GM18505 (cell line): ENCODE results near the gene PRSS12.
"Not testable (repeated sequence)": the region's sequence is repeated elsewhere in the genome, so short reads cannot be mapped to it uniquely, and the experiment has no call there.

Experiments used
- ATAC-seq: cut with Tn5 transposase; IDR thresholded peaks from one replicate; pipeline ENCODE4 v1.9.1; 2021; ENCODE audit not compliant: unreplicated experiment
- POLR2A ChIP-seq: IDR thresholded peaks from 4 replicates; pipeline ENCODE4 v1.6.1; 2011; ENCODE audit warnings: borderline replicate concordance; ENCODE audit not compliant: insufficient read depth, insufficient read length; ENCODE audit errors: extremely low read depth

PRSS12 gene

DNA sequence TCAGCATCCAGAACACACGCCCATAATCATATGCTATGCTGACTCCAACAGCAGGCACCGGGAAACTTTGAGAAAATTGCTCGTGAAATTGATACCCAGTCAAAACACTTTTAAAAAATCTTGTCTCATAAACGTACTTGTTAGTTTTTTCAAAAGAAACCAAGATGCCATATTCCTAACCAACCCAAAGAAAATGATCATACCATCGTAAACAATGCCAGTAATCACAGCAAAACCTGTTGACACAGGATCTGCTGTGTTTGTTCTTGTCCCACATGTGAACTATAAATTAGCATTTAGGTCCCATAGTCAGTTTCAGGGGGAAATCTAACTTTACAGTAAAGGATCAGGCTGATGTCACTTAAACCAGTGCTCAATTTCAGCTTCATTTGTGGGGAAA, 23.0 kb downstream of the PRSS12 start:
- TF ChIP-seq POLR2A, result no peak
- ATAC-seq, result no peak

DNA sequence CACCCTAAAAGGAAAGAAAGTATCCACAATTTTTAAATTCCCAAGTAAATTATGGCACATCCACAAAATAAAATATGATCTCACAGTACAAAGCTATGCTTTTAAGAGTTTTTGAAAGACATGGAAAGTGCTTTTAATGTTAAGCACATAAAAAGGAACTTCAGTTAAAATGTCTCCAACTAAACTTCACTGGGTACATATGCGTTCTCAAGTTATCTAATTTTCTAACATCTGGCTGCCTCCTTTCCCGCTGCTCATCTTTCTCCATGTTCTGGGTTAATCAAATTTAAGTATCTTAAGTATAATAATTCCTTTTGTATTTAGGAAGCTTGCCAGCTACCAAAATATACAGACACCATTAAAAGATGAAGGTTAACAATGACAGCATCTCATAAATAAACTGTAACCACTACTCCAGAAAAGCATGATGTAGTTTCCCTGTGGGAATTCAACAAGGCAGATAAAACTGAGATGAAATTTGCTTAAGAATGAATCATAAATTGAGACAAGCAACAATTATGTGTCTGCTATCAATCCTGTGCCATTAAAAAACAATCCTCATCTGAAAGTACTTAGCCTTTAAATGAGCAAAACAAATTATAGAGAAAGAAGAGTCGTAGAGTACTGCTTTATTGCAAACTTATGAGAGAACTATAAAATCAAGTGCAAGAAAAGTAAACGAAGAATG, 25.1 kb downstream of the PRSS12 start:
- TF ChIP-seq POLR2A, result no peak
- ATAC-seq, result no peak

DNA sequence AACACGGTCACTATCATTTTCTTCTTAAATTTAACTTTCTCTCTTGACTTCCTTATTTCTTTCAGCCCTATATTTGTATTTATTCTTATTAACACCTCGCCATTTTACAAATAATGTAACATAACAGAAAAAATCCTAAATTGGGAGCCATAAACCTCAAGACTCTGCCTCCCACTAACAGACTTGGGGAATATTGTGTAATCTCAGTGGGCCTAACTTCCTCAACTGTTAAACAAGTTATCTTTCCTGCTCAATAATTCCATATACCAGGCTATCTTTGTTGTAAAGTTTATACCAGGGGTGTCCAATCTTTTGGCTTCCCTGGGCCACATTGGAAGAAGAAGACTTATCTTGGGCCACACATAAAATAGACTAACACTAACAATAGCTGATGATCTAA, 26.2 kb downstream of the PRSS12 start:
- no peak for ATAC-seq
- no peak for TF ChIP-seq POLR2A

DNA sequence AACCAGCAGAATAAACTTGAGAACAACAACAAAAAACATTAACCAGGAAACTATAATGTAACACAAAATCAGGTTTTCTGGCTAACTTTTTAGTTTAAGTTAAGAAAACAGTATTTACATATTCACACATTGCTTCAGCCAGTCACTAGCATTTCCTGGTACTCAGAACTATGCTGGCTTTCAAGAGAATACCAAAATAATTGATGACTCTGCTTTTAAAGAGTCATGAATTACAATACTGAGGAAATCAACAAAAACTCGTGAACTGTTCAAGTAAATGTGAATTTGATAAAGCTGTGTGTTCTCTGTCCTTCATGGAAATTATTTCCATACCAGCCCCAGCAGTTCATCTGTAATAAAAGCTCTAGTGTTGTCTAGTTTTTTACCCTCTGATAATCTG, 27.4 kb downstream of the PRSS12 start:
- TF ChIP-seq POLR2A, result no peak
- ATAC-seq, result no peak

DNA sequence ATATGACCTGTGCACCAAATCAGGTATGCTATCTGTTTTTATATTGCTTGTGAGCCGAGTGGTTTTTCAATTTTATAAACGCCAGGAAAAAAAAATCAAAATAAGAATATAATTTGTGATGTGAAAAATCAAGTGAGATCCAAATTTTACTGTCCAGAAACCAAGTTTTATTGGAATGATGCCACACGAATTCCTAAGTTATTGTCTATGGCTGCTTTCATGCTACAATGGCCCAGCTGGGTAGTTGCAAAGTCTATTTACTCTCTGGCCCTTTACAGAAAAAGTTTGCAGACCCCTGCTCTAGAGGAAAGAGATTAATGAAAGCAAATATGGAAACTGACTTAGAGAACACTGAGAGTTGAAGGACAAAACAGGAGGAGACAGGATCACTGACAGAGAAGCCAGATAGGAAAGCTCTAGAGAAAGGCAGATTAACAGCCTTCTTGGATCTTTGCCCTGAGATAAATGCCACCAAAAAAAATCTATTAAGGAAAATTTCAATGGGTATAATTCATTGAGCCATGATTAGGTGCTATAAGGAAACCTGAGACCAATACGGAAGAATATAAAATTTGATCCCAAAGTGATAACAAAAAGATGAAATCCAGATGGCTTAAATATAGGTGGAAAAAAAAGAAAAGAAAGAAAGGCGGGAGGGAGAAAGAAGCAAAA, 29.8 kb downstream of the PRSS12 start:
- no peak for TF ChIP-seq POLR2A
- ATAC-seq, result no peak

DNA sequence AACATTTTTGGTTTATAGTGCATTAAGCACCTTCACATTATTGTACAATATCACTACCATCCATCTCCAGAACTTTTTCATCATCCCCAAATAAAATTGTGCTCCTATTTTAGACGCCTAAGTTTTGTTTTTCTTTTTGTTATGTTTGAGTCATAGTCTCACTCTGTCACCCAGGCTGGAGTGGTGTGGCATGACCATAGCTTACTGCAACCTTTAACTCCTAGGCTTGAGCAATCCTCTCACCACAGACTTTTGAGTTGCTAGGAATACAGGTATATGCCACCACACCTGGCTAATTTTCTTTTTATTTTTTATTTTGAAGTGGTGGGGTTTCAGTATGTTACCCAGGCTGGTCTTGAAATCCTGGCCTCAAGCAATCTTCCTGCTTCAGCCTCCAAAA, 33.9 kb downstream of the PRSS12 start:
- ATAC-seq, result no peak
- TF ChIP-seq POLR2A, result no peak

DNA sequence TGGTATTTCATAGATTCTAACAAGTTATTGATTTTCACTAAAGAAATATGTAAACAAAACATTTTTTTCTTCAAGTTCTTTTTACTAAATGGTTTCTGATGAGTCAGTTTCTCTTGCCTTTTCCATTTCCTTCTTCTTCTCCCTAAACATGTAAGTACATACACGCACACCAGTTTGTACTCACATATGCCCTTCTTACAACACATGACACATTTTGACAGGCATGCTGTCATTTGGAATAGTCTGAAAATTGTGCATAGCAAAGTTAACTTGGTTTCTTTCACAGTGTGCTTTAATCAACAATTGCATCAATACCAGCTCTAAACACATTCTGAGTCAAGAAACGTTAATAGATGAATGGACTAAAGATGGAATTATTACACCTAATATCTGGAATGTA, 35.1 kb downstream of the PRSS12 start:
- no peak for TF ChIP-seq POLR2A
- no peak for ATAC-seq

DNA sequence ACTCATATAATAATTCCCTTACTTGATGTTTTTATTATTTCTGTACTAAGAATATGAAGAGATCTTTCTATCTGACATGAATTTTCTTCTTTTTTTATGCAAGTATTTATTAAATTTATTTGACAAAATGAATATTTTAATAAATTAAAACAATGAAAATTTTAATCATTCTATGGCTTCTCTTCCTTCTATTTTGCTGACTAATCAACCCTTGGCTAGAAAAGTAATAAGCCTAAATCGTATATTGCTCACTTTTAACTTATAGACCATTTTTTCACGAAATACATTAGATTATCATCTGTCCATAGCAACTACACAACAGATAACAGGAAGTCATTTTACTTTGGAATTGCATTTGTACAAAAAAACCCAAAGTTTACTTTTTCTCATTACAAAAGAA, 38.6 kb downstream of the PRSS12 start:
- ATAC-seq, result no peak
- TF ChIP-seq POLR2A, result no peak

DNA sequence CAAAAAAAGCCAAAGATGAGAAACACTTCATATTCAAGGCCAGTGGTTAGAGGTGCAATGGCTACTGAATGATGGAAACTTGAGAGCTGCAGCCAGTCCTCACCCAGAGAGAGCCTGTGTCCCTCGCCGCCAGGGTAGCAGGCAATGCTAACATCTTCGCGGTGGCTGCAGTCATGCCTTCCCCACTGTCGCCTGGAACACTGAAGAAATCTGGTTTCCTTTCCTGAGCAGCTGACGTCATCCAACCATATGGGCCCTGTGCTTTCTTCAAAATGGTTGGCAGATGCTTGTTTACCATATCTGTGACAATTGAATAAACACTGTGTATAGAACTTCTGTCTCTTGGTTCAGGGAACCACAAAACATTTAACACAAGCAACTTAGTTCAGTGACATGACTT, 39.7 kb downstream of the PRSS12 start:
- TF ChIP-seq POLR2A, result no peak
- ATAC-seq, result no peak

DNA sequence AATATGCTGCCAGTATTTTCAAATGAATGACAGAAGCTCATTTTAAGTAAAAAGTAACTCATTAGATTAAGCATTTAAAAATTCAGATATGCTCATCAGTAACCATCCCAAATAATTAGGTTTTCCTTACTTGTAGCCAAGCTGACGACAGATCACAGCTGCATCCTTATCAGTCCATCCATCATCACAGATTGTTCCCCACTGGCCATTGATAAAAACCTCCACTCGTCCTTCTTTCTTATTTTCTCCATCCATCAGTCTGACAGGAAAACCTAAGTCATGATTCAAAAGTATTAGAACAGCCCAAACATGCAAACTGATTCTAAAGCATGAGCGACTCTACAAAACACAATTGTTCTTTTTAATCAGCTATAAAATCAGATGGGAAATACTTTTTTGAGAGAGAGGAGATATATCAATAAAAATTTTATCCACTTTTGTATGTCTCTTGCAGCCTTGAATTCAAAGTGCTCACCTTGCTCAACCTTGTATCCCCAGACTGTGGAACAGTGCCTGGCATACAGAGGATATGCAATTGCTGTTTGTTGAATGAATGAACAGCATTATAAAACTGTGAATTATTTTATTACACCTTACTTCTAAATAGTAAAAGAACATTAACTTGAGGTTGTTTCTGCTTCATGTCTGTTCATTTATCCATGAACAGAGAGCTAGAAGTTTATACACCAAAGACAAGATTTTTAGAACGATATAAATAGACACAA, 44.3 kb downstream of the PRSS12 start:
- TF ChIP-seq POLR2A, result no peak
- no peak for ATAC-seq

DNA sequence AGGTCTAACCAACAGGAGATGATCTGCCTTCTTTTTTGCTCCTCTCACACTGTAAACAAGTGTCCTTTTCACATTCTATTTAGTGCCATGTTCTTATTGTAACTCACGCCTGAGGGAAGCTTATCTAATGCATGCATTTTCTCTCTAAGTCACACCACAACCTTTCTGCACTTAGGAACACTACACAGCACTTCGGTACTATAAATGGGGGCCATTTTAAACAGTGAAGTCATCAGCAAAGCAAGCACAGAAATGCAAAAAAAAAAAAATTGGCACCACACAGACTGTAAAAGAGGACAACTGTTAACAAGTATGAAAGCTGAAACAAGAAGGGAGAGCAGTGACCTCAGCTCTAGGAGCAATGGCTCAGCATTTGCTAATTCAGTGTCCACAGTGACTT, 45.2 kb downstream of the PRSS12 start:
- TF ChIP-seq POLR2A, result no peak
- no peak for ATAC-seq

DNA sequence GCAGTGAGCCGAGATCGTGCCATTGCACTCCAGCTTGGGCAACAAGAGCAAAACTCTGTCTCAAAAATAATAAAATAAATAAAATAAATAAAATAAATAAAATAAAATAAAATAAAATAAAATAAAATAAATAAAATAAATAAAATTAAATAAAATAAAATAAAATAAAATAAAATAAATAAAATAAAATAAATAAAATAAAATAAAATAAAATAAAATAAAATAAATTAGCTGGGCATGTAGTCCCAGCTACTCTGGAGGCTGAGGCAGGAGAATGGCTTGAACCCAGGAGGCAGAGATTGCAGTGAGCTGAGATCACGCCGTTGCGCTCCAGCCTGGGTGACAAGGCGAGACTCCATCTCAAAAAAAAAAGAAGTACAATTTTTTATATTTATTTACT, 53.2 kb downstream of the PRSS12 start:
- ATAC-seq, result not testable (repeated sequence)

DNA sequence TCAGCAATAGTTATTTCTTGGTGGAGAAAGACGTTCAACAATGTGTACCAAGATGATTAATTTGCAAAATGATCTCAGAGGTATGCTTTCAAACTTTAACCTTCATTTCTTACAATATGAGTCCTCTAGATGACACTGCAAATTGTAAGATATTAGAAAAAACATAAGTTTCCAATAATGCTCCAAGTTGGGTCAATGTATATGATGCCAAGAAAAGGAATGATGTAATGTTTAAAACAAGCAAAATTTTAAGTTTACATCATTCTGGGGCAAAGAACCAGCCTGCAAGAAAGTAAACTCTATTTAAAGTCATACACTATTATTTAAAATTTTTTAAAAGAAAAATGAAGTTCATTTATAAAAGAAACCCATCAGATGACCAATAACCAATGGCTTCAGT, 56.1 kb downstream of the PRSS12 start:
- no peak for TF ChIP-seq POLR2A
- ATAC-seq, result no peak

DNA sequence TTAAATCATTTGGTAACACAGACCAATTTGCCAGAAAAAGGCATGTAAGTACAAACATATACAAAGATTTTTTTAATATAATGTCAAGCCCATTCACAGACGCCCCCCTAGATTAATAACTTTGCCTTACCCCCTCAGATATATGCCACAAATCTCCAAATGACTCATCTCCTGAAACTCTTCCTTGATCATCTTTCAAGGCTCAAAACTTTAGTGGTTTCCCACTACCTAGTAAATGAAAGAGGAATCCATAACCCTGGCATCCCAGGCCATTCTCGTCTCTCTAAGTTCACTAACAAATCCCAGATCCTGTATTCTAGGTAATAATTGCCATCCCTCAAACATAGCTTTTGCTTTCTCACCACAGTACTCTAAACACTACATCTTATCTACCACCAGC, 61.9 kb downstream of the PRSS12 start:
- no peak for ATAC-seq
- TF ChIP-seq POLR2A, result no peak
